Endothelial cell of umbilical vein (primary cell): ENCODE results near the gene SDC3. TPM values are rescaled to one million over a fixed set of nuclear protein-coding genes. Genes with fewer than 3 reads are reported as not detected.

Source experiments
- BruUV-seq: library from RNA; stranded (reverse); fragments of 400-500 nt; replicated peaks from 2 replicates; lab custom pipeline; 2021; lab: Mats Ljungman, UMichigan
- CTCF ChIA-PET: fragments of 300-600, 350-600 bp; sonication (Branson Sonifier 250); formaldehyde crosslinking; loops from one replicate; lab custom pipeline; 2021; ENCODE audit warnings: antibody characterized with exemption, inconsistent platforms; lab: Charles Lee
- POLR2A ChIA-PET: fragments of 300-600, 350-600 bp; sonication (Branson Sonifier 250); formaldehyde crosslinking; loops from one replicate; lab custom pipeline; 2021; ENCODE audit warnings: antibody characterized with exemption, inconsistent platforms; lab: Charles Lee
- DNase-seq: peaks from one replicate; pipeline ENCODE4 v3.0.0-alpha.2; 2011; ENCODE audit warnings: low read depth, low spot score
- FAIRE-seq: peaks from 2 replicates; lab custom pipeline; 2011; peaks lifted over from hg19 to GRCh38; lab: Jason Lieb, UNC
- H2AFZ ChIP-seq: 2 replicates; pipeline ENCODE4 v1.6.0; 2012; ENCODE audit warnings: low read depth, low read length, control low read depth, inconsistent platforms
- H3K27ac ChIP-seq: 2 replicates; pipeline ENCODE4 v1.5.1; 2011; ENCODE audit warnings: low read depth, mild to moderate bottlenecking, control low read depth, low read length, moderate library complexity; ENCODE audit not compliant: insufficient read depth
- H3K27me3 ChIP-seq, 2 experiments: 2 replicates each; pipeline versions ENCODE4 v1.6.0 to v1.6.1; 2011; ENCODE audit warnings: low read length in 2 of 2, mixed read lengths in 1 of 2; ENCODE audit not compliant: control insufficient read depth in 2 of 2, insufficient read depth in 2 of 2
- H3K36me3 ChIP-seq, 2 experiments: 2 replicates in 1 of 2; 3 replicates in 1 of 2; pipeline ENCODE4 v1.5.1; 2011; ENCODE audit warnings: low read length in 2 of 2, mild to moderate bottlenecking in 1 of 2, moderate library complexity in 1 of 2; ENCODE audit not compliant: control insufficient read depth in 2 of 2, insufficient read depth in 2 of 2; ENCODE audit errors: extremely low read depth in 1 of 2
- H3K4me1 ChIP-seq: 3 replicates; pipeline ENCODE4 v1.5.1; 2011; ENCODE audit warnings: mild to moderate bottlenecking, low read length; ENCODE audit not compliant: control insufficient read depth, insufficient read depth; ENCODE audit errors: extremely low read depth
- H3K4me2 ChIP-seq: 2 replicates; pipeline ENCODE4 v1.6.1; 2011; ENCODE audit warnings: low read length, control low read depth, mixed read lengths; ENCODE audit not compliant: insufficient read depth
- H3K4me3 ChIP-seq, 3 experiments: fragments of 200-600 bp in 1 of 3; sonication (generic), shearing (Covaris generic) in 1 of 3; replicated peaks in 1 of 3; 2 replicates each; pipeline ENCODE4 v1.5.1; 2011 to 2016; ENCODE audit warnings: control low read depth in 3 of 3, low read length in 3 of 3, mild to moderate bottlenecking in 2 of 3, inconsistent platforms in 1 of 3, low read depth in 1 of 3, moderate library complexity in 1 of 3; ENCODE audit not compliant: insufficient read depth in 1 of 3
- H3K79me2 ChIP-seq: 2 replicates; pipeline ENCODE4 v1.6.0; 2012; ENCODE audit warnings: low read length, inconsistent platforms; ENCODE audit not compliant: control insufficient read depth, insufficient read depth
- H3K9ac ChIP-seq: replicated peaks from 2 replicates; pipeline ENCODE3; 2011; ENCODE audit warnings: low read length, control low read depth; ENCODE audit not compliant: insufficient read depth; ENCODE audit errors: extremely low read depth
- H3K9me1 ChIP-seq: replicated peaks from 3 replicates; pipeline ENCODE4 v1.6.0; 2011; ENCODE audit warnings: mild to moderate bottlenecking, low read length; ENCODE audit not compliant: control insufficient read depth, insufficient read depth; ENCODE audit errors: extremely low read depth
- H3K9me3 ChIP-seq: replicated peaks from 2 replicates; pipeline ENCODE4 v1.5.1; 2012; ENCODE audit warnings: low read length, inconsistent platforms; ENCODE audit not compliant: control insufficient read depth, insufficient read depth
- H4K20me1 ChIP-seq: replicated peaks from 2 replicates; pipeline ENCODE3; 2011; ENCODE audit warnings: mild to moderate bottlenecking, low read length; ENCODE audit not compliant: control insufficient read depth, insufficient read depth; ENCODE audit errors: extremely low read depth
- EZH2 ChIP-seq: IDR thresholded peaks from 2 replicates; pipeline ENCODE4 v1.6.1; 2012; ENCODE audit warnings: borderline replicate concordance, low read depth, mild to moderate bottlenecking, moderate library complexity, low read length, inconsistent platforms; ENCODE audit not compliant: severe bottlenecking
- FOS ChIP-seq: IDR thresholded peaks from 2 replicates; pipeline ENCODE4 v1.6.1; 2011; ENCODE audit warnings: mild to moderate bottlenecking, low read length, moderate library complexity, borderline replicate concordance; ENCODE audit not compliant: insufficient read depth
- GATA2 ChIP-seq: IDR thresholded peaks from 2 replicates; pipeline ENCODE4 v1.7.0; 2011; ENCODE audit warnings: low read depth, mild to moderate bottlenecking, moderate library complexity, mixed read lengths, low read length; ENCODE audit not compliant: insufficient read length, insufficient read depth
- JUN ChIP-seq: IDR thresholded peaks from 2 replicates; pipeline ENCODE4 v1.6.1; 2011; ENCODE audit warnings: borderline replicate concordance, low read depth; ENCODE audit not compliant: insufficient read length, insufficient read depth
- MYC ChIP-seq: IDR thresholded peaks from one replicate; pipeline ENCODE4 v1.6.1; 2011; ENCODE audit warnings: mild to moderate bottlenecking, low read depth, low read length
- POLR2A ChIP-seq: IDR thresholded peaks from 2 replicates; pipeline ENCODE4 v1.6.1; 2012; ENCODE audit warnings: low read depth, mild to moderate bottlenecking, control low read depth, low read length
- POLR2AphosphoS5 ChIP-seq: IDR thresholded peaks from 2 replicates; pipeline ENCODE4 v1.6.1; 2012; ENCODE audit warnings: low read depth, mild to moderate bottlenecking, control low read depth, low read length, moderate library complexity; ENCODE audit not compliant: insufficient read depth
- dilution Hi-C: fragments of 300-500 bp; cut with MboI; formaldehyde crosslinking; loops from one replicate; pipeline ENCODE4 v1.15.0; 2019; ENCODE audit warnings: low sequenced_read_pairs; ENCODE audit not compliant: extremely low pct_ligation_motif_present
- intact Hi-C: fragments of 100-400 bp; cut with micrococcal nuclease; formaldehyde crosslinking; loops from one replicate; pipeline ENCODE4 v1.10.0; 2022
- polyA plus RNA-seq, 4 experiments: library from polyadenylated mRNA; depleted of rRNA in 3 of 4; stranded (reverse) in 3 of 4; unstranded in 1 of 4; fragments of >200 nt; gene quantifications; 2 replicates each; pipeline versions ENCODE4 v1.2.1 to v1.2.3, GENCODE V29; 2011 to 2012; ENCODE audit warnings: missing spikeins in 1 of 4
- total RNA-seq: library from RNA; stranded (reverse); gene quantifications from 2 replicates; pipeline ENCODE4 v1.2.3, GENCODE V29; 2021
- TF ChIP-seq, protein P1 (sequence below), 2 donors: IDR thresholded peaks; 1 replicate in 1 of 2; 2 replicates in 1 of 2; pipeline ENCODE4 v1.5.1; 2011; ENCODE audit warnings: low read length in 2 of 2, mild to moderate bottlenecking in 2 of 2, moderate library complexity in 2 of 2, control low read depth in 1 of 2, inconsistent platforms in 1 of 2, low read depth in 1 of 2; ENCODE audit not compliant: insufficient read depth in 1 of 2; ENCODE audit errors: extremely low read depth in 1 of 2
- TF ChIP-seq, protein P2 (sequence below): IDR thresholded peaks from 2 replicates; pipeline ENCODE4 v1.6.1; 2011; ENCODE audit not compliant: insufficient read depth, insufficient read length

Gene SDC3
- total and polyA plus RNA-seq, 2 donors (not counting 3 experiments of a cell fraction or from before 2014, with no cell fraction given), result 7.1 to 25.9 TPM

DNA sequence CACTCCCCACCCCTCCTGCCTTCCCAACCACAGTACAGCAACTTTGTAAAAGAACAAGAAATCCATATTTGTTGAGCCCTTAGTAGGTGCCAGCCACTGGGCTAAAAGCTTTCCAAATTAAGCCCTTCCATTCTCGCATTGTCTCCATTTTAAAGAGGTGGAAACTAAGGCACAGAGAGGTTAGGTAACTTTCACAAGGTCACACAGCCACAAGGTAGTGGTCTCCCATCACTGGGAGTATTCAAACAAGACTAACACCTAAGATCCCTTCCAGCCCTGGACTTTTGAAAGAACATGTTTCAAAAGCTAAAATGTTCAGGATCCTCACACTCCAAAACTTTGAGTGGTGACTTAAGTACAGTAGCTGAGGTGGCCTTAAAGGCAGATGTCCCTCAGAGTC, 3.2 kb downstream of the SDC3 start:
- POLR2A ChIA-PET, result no interaction called here
- intact Hi-C loops, result no loop called here
- no peaks in the 10 kb centered on the region for H3K9me1 ChIP-seq

More for the DNA sequence above, 3.2 kb downstream of the SDC3 start:
- Histone ChIP-seq H4K20me1 (no peaks in the 10 kb centered on the region), H3K27me3 (no peaks in the 10 kb centered on the region), H3K4me3 (no peak overlapping the region), H3K9ac (no peak overlapping the region), H3K27ac (no peak overlapping the region), H3K79me2 (no peaks in the 10 kb centered on the region), H3K4me2 (no peak overlapping the region), H2AFZ (no peak overlapping the region), H3K9me3 (no peaks in the 10 kb centered on the region), H3K4me1 (peaks cover 14% of the 10 kb centered on the region), H3K36me3 (no peaks in the 10 kb centered on the region)
- dilution Hi-C loops, result loop anchor here (25.0 kb wide), 1 partner anchor 93 kb away; no protein-coding TSS in a partner anchor
- FAIRE-seq (no peak), DNase-seq (no peak)
- CTCF ChIA-PET, result interaction anchor here (1.4 to 5.2 kb wide), 5 partner anchors 58 to 126 kb away, joined by 3 to 52 read pairs (median 6); no protein-coding TSS in a partner anchor
- no TSS peak for BruUV-seq
- TF ChIP-seq GATA2 (no peak), POLR2A (no peak), POLR2AphosphoS5 (no peak), EZH2 (no peak), MYC (no peak), FOS (no peak), JUN (no peak)
- TF ChIP-seq, protein P1, sequence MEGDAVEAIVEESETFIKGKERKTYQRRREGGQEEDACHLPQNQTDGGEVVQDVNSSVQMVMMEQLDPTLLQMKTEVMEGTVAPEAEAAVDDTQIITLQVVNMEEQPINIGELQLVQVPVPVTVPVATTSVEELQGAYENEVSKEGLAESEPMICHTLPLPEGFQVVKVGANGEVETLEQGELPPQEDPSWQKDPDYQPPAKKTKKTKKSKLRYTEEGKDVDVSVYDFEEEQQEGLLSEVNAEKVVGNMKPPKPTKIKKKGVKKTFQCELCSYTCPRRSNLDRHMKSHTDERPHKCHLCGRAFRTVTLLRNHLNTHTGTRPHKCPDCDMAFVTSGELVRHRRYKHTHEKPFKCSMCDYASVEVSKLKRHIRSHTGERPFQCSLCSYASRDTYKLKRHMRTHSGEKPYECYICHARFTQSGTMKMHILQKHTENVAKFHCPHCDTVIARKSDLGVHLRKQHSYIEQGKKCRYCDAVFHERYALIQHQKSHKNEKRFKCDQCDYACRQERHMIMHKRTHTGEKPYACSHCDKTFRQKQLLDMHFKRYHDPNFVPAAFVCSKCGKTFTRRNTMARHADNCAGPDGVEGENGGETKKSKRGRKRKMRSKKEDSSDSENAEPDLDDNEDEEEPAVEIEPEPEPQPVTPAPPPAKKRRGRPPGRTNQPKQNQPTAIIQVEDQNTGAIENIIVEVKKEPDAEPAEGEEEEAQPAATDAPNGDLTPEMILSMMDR (IDR thresholded peaks at IDR 0.05; ENCODE audit: extremely low read depth in 1 of 2, insufficient read depth in 1 of 2, low read depth in 1 of 2, low read length in 2 of 2), result no peak
- TF ChIP-seq, protein P2, sequence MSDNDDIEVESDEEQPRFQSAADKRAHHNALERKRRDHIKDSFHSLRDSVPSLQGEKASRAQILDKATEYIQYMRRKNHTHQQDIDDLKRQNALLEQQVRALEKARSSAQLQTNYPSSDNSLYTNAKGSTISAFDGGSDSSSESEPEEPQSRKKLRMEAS, result no peak
